Amniotic epithelial cell (primary cell): Measurements from ENCODE around the gene GCNT2.
"Not testable (repeated sequence)": the region's sequence is repeated elsewhere in the genome, so short reads cannot be mapped to it uniquely, and the experiment has no call there.

ENCODE experiments used
- DNase-seq: peaks from one replicate; pipeline ENCODE4 v3.0.0-alpha.2; 2010; ENCODE audit warnings: low read depth

The GCNT2 gene

DNA sequence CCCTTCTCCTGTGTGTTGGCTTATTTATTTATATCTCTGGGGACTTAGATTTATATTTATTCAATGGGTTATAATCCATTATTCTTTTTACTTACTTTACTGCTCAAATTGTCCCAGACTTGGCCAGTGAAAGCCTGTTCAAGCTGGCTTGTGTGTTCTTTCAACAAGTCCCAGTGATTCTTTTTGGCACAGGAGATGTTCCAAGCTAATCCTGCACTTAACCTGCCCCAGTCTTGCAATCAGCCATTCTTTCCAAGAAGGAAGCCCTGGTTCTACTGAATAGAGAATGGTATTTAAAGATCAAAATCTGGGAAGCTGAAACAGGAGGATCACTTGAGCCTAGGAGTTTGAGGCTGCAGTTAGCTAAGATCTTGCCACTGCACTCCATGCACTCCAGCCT is 26.7 kb downstream of the GCNT2 start:
- DNase-seq = no peak

DNA sequence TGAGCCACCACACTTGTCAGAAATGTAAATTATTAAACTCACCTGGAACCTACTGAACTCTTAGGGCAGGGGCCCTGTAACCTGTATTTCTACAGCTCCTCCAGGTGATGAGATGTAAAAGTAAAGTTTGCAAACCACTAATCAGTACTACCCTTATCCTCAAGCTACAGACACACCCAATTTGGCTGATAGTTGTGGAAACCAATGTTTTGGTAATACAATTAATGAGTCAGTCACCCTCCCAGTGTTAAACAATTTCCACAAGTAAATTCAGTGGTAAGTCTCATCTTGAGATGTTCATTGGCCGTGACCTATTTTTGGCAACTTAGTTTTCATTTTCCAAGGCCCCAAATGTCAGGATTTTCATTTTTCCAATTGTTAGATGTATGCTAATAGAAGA is 29.6 kb downstream of the GCNT2 start:
- no peak for DNase-seq

DNA sequence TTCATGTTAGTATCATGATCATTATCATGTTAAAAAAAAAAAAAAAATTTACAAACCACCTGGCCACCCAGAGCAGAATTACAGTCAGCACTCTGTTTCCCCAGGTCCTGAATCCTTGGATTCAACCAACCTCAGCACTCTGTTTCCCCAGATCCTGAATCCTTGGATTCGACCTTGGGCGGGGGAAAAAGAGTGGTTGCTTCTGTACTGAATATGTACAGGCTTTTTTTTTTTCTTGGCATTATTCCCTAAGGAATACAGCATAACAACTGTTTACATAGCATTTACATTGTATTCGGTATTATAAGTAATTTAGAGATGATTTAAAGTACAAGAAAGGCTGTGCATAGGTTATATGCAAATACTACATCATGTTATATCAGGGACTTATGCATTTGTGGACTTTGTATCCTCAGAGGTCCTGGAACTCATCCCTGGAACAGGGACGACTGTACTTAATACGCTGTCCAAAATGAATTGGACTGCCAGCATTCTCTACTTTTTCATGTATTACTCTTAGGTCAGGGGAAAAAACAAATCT is 31.2 kb downstream of the GCNT2 start:
- no peak for DNase-seq

DNA sequence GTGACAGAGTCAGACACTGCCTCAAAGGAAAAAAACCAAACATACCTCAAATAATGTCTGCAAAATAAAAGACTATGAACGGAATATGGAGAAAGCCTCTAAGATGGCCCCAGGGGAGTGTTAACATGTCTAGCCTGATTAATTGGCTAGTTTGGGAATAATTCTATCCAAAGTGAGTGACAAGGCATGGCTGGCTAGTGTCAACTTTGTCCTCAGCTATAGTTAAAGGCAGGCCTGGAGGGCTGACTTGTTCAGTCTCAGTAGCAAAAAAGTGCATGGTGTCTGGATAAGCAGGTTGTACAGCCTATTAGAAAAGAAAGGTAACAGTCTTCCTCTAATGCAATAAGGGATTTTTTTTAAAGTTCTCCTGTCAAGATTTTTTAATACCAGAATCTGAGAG is 32.7 kb downstream of the GCNT2 start:
- no peak for DNase-seq

DNA sequence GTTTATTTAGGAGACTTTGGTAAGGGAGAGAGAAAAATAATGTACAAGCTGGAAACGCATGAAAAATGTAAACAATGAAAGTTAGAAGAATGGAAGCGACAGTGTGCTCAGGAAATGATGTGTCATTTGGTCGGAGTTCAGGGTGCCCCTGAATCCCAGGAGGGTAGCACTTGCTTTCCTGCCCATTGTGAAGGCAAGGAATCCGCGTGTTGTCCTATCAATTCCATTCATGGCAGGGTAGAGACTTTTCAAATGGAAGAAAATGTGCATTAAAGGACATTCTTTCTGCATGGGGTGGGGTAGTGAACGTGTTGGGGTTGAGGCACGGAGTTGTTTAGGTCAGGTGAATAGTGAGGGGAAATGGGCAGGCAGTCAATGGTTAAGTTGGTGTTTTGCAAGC is 33.7 kb downstream of the GCNT2 start:
- DNase-seq = no peak

DNA sequence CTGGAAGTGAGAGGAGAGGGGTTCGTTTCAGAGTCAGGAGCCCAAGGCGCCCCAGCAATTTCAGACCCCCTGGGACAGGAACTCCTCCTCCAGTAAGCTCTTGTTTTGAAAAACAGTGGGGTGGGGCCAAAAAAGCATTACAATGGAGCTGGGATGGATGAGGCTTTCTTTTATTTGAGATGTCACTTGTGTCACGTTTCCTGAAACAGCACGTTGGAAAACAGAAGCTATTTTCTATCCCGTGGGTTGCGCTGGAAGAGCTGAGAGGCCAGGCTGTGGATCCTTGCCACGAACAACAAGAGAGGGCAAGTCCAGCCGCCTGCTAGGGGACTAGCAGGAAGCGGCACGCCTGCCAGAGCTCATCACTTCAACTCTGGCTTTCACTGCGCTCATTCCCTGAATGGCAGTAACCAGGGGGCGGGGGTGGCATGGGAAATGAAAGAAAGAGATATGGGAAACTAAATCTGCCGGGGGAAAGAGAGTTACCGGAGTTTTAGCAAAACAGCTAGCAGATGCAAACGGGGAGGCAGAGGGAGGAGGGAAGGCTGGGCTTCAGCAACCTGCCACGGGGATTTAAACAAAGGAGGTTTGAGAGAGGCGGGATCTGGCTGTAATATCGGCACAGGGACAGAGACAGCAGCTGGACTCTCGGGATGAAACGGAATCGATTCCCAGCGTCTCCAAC is 34.6 kb downstream of the GCNT2 start:
- peak; percentile 3 for DNase-seq

DNA sequence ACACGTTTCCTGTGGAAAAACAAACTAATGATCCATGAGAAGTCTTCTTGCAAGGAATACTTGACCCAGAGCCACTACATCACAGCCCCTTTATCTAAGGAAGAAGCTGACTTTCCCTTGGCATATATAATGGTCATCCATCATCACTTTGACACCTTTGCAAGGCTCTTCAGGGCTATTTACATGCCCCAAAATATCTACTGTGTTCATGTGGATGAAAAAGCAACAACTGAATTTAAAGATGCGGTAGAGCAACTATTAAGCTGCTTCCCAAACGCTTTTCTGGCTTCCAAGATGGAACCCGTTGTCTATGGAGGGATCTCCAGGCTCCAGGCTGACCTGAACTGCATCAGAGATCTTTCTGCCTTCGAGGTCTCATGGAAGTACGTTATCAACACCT is 35.4 kb downstream of the GCNT2 start:
- no peak for DNase-seq

DNA sequence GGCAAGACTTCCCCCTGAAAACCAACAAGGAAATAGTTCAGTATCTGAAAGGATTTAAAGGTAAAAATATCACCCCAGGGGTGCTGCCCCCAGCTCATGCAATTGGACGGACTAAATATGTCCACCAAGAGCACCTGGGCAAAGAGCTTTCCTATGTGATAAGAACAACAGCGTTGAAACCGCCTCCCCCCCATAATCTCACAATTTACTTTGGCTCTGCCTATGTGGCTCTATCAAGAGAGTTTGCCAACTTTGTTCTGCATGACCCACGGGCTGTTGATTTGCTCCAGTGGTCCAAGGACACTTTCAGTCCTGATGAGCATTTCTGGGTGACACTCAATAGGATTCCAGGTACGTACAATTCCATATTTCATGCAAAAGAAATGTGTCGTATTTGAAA is 35.8 kb downstream of the GCNT2 start:
- DNase-seq = no peak

DNA sequence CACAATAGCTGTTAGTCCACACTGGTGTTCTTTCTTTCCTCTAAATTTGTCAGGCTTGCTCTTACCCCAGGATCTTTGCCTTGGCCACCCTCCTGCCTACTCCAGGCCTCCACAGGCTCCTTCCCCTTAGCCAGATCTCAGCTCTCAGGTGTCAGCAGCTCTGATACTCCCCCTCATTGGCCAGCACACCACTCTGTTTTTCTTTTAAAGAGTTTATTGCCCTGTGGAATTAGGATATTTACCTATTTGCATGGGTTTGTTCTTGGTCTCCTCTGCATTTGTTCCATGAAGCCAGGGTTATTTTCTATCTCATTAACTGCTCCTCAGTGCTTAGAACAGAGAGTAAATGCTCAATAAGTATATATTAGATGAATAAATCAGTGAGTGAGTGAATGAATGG is 36.8 kb downstream of the GCNT2 start:
- no peak for DNase-seq

DNA sequence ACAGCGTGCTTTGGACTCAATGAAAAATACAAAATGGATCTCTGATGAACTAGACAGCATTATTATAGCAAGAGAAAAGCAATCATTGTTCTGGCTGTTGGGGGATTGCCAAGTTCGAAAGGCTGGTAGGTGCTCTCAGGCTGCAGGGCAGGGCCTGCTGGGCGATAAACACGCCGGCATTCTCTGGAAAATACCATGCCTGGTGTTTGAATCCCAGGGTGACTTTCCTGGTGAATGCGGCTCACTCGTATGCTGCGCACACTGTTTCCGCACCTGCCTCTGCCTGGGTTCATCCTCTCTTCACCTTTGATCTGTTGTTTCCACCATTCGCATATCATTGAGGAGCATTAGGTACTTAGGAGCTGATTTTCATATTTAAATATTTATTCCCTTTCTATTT is 37.4 kb downstream of the GCNT2 start:
- DNase-seq = no peak

DNA sequence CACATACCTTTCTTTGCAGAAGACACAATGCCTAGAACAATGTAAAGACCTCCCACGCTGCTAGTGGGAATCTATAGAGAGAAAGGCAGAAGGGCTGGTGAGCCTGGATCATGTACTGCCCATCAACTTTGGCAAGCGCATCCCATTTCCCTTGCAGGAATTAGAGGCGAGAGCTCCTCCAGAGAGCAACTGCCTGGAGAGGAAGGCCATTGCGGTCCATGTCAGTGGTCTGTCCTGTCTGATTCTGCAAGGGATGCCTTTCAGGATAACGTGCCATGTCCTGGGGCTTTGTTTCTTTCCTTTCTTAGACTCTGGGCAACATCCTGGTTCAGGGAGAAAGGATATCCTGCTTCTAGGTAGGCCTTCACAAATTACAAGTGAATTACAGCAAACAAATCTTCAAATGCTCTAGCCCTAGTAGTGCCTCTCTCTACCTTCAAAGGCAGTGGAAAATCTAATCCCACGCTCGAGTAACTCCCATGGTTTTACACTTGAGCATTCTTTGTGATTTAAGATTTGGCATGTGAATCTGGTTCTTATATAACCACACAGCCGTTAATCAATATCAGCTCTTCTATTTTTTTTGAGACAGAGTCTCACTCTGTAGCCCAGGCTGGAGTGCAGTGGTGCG is 38.5 kb downstream of the GCNT2 start:
- no peak for DNase-seq

DNA sequence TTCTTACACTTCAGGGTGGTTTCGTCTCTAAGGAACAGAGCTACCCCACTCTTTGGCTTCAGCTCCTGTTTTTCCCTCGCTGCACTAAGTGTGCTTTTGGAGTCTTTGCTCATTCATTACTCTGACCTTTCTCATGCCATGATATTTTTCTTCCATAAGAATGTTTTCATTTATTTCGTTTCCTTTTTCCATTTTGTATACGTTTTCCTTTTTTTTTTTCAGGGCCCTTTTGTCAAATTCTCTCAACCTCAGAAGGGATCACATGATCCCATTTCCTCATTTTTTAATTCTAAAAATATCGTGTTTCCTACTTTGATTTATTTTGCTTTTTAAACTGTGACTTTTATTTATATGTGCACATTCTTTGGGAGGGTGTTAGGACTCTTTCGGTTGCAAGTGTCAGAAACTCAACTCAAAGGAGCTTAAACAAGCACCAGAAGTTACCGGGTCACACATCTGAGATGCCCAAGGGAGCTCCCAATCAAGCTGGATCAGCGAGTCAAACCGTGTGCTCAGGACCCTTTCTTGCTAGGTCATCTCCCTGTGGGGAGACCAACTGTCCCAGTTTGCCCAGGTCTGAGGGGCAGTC is 40.6 kb downstream of the GCNT2 start:
- no peak for DNase-seq

DNA sequence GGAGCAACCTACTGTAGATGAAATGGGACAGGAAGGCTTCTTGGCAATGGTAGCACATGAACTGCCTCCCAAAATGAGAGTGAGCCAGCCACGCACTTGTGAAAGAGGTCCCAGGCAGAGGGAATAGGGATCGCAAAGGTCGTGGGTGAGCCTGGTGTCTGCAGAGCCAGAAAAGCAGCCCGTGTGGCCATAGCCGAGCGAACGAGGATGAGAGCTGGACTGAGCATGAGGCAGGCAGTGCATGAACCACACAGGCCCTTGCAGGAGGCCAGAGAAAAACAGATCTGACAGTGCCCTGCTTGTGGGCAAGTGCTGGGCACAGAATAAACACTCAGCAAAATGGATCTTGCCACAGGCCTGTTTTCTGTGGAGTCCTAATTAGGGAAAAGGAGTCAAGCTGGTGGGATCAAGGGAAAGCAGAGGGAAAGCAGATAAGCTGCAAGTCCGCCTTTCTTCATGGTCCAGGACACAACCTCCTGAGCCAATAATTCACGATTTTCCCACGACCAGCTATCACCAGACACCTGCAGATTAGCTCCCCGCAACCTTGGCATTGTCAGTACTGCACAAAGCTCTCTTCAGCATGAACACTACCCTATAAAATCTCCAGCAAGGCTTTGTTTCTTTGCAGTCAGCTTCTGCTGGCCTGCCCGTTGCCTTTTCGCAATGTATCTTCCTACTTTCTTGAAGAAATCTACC is 44.0 kb downstream of the GCNT2 start:
- no peak for DNase-seq

DNA sequence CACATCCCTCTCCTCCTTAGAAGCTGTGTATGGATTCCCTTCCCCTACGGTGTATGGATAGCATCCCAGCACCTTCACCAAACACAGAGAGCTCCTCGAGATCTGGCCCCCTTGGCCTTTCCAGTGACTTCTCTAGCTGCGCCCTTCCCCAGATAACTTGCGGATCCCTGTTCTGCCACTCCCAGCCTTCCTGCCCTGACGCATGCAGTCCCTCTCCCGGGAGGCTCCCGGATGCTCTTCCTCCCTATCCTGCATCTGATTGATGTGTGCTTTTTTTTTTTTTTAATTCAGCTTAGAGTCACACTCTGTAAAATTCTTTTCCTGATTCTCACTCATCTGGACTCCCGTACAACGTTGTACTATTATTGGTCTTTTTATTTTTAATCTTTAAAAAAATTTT is 44.8 kb downstream of the GCNT2 start:
- DNase-seq = no peak

DNA sequence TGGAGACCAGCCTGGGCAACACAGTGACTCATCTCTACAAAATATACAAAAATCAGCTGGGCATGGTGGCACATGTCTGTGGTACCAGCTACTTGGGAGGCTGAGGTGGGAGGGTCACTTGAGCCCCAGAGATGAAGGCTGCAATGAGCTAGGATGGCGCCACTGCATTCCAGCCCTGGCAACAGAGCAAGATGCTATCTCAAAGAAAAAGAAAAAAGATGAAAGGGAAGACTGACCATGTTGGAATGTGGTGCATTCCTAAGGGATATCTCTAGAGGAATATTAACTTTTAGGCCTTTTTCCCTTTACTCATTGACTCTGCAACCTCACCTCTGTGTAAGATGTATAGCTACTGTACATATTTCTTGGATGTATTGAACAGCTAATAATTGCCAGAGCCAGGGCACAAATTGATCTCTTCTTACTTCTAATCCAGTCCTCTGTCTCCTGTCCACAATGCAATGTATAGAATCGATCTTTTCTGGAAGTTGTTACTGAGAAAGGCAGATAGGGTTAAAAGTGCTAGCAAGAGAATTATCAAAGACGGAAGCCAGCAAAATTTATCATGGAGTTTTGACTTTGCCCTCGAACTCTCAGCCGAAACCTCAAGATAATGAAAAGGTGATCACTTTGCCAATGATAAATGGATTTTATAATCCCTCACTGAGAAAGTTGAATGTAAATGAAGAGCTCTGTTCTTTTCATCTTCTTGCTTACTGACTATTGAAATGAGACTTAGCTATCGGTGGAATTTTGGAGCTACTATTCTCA is 46.3 kb downstream of the GCNT2 start:
- DNase-seq = no peak

DNA sequence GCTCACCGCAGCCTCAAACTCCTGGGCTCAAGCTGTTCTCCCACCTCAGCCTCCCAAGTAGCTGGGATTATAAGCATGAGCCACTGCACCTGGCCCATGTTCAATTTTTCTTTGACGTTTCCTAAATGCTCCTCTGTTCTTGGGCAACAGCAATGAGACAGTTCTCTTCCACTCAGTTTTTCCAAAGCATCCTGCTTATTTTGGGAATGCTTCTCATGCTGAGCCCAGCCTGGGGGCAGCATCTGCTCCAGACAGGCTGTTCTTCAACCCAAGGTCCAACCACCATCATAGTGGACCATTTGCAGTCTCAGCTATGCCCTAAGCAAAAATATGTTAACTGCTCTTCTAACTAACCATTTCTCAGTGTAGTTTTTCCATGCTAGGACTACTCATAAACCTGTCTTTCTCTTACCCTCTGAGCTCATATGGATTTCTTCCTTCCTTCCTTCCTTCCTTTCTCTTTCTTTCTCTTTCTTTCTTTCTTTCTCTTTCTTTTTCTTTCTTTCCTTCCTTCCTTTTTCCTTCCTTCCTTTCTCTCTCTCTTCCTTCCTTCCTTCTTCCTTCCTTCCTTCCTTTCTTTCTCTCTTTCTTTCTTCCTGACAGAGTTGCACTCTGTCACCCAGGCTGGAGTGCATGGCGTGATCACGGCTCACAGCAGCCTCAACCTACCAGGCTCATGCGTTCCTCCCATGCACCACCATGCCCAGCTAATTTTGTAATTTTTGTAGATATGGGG is 48.4 kb downstream of the GCNT2 start:
- DNase-seq = no peak

DNA sequence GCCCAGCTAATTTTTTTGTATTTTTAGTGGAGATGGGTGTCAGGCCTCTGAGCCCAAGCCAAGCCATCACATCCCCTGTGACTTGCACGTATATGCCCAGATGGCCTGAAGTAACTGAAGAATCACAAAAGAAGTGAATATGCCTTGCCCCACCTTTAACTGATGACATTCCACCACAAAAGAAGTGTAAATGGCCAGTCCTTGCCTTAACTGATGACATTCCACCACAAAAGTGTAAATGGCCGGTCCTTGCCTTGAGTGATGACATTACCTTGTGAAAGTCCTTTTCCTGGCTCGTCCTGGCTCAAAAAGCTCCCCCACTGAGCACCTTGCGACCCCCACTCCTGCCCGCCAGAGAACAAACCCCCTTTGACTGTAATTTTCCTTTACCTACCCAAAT is 54.4 kb downstream of the GCNT2 start:
- DNase-seq = not testable (repeated sequence)

DNA sequence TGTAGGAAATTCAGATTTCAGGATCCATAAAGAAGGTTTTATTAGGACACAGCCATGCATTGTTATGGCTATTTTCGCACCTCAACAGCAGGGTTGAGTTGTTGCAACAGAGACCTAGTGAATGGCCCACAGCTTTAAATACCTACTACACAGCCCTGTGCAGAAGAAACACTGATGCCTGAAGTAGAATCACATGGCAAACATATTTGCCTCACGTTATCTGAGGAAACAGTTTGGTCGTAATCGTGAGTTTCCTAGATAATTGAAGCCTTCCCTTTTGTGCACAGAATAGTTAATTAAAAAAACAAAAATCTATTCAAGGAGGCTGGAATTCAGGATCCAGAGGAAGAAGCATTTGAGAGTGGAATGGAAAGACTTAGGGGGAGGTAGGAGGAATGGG is 55.1 kb downstream of the GCNT2 start:
- no peak for DNase-seq

DNA sequence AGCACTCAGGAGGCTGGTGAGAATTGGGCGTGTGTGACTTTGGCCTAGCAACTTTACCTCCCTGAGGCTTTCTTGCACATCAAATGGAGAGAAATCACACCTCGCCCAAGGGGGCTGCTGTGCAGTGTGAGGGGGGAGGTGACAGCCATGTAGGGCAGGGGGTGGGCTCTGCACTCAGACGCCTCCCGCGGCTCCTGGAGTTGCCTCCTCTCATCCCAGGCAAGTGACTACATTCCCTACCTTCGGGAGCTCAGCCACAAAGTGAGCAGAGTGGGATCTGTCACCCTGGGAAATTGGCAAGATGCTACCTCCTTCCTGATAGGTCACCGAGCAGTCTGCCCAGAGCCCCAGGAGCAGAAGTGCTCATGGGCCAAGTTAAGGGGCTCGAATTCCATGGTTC is 56.0 kb downstream of the GCNT2 start:
- DNase-seq = no peak

DNA sequence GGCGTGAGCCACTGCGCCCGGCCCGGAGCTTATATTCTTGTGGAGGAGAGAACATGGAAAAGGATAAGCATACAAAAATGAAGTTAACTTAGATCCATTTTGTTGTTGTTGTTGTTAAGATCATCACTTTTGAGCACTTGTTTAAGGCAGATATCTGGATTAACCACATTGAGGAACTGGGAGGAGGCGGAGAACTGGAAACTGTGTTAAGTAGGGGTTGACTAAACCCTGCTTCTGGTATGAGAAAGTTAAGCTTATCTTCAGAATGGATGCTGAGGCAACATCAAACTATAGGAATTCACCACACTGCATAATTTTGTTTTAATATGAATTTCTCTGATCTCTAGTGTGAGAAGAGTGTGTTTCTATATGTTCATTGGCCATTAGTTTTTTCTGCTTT is 57.6 kb downstream of the GCNT2 start:
- no peak for DNase-seq

DNA sequence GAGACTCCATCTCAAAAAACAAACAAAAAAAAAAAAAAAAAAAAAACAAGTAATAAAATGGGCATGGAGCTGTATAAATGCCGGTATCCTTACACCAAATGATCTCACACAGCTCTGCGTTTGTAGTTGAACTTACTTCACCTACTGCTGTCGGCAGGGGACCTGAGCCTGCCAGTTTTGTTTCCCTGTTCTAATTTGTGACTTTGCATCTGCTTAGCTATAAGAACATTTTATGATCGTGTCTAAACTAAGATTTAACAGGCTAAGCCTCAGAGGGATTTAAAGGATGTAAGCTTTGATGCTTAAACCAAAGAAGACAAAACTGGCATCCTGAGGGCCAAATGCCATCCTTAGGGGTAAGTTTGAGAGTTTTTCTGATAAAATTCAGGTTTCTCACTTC is 58.7 kb downstream of the GCNT2 start:
- DNase-seq = no peak

DNA sequence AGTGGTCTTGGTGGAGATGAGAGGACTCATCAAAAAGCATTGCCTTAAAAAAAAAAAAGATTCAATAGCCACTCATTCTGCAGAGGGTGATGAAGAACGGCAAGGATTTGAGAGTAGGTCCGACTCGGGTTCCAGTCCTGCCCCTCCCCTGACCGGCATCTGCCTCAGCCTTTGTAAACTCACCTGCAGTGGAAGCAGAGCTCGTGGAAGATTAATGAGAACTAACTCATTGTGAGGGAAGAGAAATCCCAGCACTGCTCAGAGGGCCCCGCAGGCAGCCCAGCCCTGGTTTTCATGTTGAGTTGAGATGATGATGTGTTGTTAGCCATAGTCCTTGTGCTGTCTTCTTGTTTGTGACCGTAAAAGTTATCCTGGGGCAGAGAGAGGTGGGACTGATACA is 59.4 kb downstream of the GCNT2 start:
- DNase-seq = no peak
